Smooth muscle cell of the coronary artery (primary cell): ENCODE measurements around the gene KLHL11. TPM values are rescaled to one million over a fixed set of nuclear protein-coding genes. Genes with fewer than 3 reads are reported as not detected.

Source experiments
- total RNA-seq: library from RNA; depleted of rRNA; stranded (reverse); fragments of >200 nt; gene quantifications from 2 replicates; pipeline ENCODE4 v1.2.3, GENCODE V29; 2014; ENCODE audit warnings: low replicate concordance

Gene KLHL11
- 19.8 and 24.4 TPM in 2 replicates for total RNA-seq

GRCh38 chr17:41864836-41865595 is at the start of gene KLHL11:
Gene KLHL11 (minus strand): TSS chr17:41865423. CDS start chr17:41865370, 53 bp downstream.

DNA sequence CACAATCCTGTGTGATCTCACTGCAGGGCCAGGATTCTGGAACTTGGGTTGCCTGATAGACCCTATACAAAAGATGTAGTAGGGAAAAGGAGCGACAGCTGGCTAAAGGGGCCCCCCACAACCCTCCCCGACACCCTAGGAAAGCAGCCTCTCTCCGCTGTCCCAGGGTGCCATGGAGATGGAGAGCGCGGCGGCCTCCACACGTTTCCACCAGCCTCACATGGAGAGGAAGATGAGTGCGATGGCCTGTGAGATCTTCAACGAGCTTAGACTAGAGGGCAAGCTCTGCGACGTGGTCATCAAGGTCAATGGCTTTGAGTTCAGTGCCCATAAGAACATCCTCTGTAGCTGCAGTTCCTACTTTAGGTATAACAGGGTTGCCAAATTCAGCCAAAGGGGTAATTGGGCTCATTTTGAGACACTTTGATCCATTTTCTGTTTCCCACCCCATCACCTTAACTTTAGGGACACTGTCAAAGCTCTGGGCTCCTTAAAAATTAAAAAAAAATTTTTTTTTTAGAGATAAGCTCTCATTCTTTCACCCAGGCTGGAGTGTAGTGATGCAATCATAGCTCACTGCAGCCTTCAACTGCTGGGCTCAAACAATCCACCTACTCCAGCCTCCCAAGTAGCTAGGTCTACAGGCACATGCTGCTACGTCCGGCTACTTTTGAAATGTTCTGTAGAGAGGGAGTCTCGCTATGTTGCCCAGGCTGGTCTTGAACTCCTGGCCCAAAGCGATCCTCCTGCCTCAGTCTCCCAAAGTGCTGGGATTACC is 27.3 kb downstream of the KLHL11 start, which contains the start of gene KLHL10:
Gene KLHL10 (plus strand): TSS at position 65 of the 778 bp plus-strand sequence. CDS start 108 bp downstream, at position 173.

GRCh38 chr17:41835800-41836549 is 29.2 kb downstream of the KLHL11 start, which contains the start of gene NT5C3B:
Gene NT5C3B (minus strand): TSS chr17:41836232. CDS start chr17:41836193, 39 bp downstream.

GRCh38 chr17:41812381-41813151 is 52.7 kb downstream of the KLHL11 start, which contains the start of gene FKBP10:
Gene FKBP10 (plus strand): TSS chr17:41813004. CDS start chr17:41813035, 31 bp downstream.

GRCh38 chr17:41811549-41812380 is 53.5 kb downstream of the KLHL11 start, which contains the start of gene P3H4:
Gene P3H4 (minus strand): TSS chr17:41811949. CDS start chr17:41811915, 34 bp downstream.

Other genes with a start within 250 kb of the KLHL11 start
- gene KRT17, start 240.8 kb downstream of the KLHL11 start, total RNA-seq = 0.47 and 4.3 TPM in 2 replicates
- 82.7 and 93.4 TPM in 2 replicates for gene EIF1, start 176.5 kb downstream of the KLHL11 start, total RNA-seq
- gene GAST, start 153.1 kb downstream of the KLHL11 start, total RNA-seq = not detected in 2 replicates
- 0.08 and 0.12 TPM in 2 replicates for gene HAP1, start 130.8 kb downstream of the KLHL11 start, total RNA-seq
- gene JUP, start 78.7 kb downstream of the KLHL11 start, total RNA-seq = 2.3 and 59.7 TPM in 2 replicates
- gene P3H4, start 53.5 kb downstream of the KLHL11 start, total RNA-seq = 90.3 and 133 TPM in 2 replicates
- 494 and 761 TPM in 2 replicates for gene FKBP10, start 52.4 kb downstream of the KLHL11 start, total RNA-seq
- gene NT5C3B, start 29.2 kb downstream of the KLHL11 start, total RNA-seq = 66.8 and 70.7 TPM in 2 replicates
- gene KLHL10, start 27.6 kb downstream of the KLHL11 start, total RNA-seq = 0.08 and 0.12 TPM in 2 replicates
- 112 and 253 TPM in 2 replicates for gene ACLY, start 53.5 kb upstream of the KLHL11 start, total RNA-seq
- gene ODAD4, start 65.2 kb upstream of the KLHL11 start, total RNA-seq = 0.35 and 0.90 TPM in 2 replicates
- 51.1 and 97.1 TPM in 2 replicates for gene CNP, start 101.4 kb upstream of the KLHL11 start, total RNA-seq
- gene DNAJC7, start 152.0 kb upstream of the KLHL11 start, total RNA-seq = 70.9 and 71.8 TPM in 2 replicates
- gene NKIRAS2, start 154.7 kb upstream of the KLHL11 start, total RNA-seq = 17.3 and 27.1 TPM in 2 replicates
- gene C17orf113, start 185.2 kb upstream of the KLHL11 start, total RNA-seq = under 0.01 and 0.15 TPM in 2 replicates
- under 0.01 TPM in 1 of 2 replicates, not detected in the other for gene ZNF385C, start 233.1 kb upstream of the KLHL11 start, total RNA-seq
- gene DHX58, start 247.3 kb upstream of the KLHL11 start, total RNA-seq = 5.9 and 15.3 TPM in 2 replicates